Sigmoid colon (tissue), 4 donors: ENCODE results near the gene FGB.

Source experiments
- CTCF ChIP-seq, 4 experiments: fragments of 450-650 bp in 3 of 4; fragments of 200-600 bp in 1 of 4; IDR thresholded peaks; one replicate each; pipeline ENCODE4 v1.5.1; 2016 to 2019; ENCODE audit warnings: antibody characterized with exemption in 4 of 4, mild to moderate bottlenecking in 3 of 4, moderate library complexity in 2 of 4
- POLR2A ChIP-seq, 2 donors: fragments of 450-650 bp; IDR thresholded peaks; one replicate each; pipeline ENCODE4 v1.6.1; 2016; ENCODE audit warnings: antibody characterized with exemption in 2 of 2, mild to moderate bottlenecking in 2 of 2, moderate library complexity in 2 of 2
- POLR2AphosphoS5 ChIP-seq, 4 donors: sonication (generic); formaldehyde crosslinking; IDR thresholded peaks; one replicate each; pipeline ENCODE4 v1.6.1; 2017; ENCODE audit warnings: antibody characterized with exemption in 4 of 4

GRCh38 chr4:154590329-154591006 lies 27.7 kb downstream of the FGB start, which contains the start of gene FGA:
- no peak for TF ChIP-seq POLR2AphosphoS5 (IDR thresholded peaks at IDR 0.05)
- no peak for TF ChIP-seq CTCF (IDR thresholded peaks at IDR 0.05)
- no peak for TF ChIP-seq POLR2A (IDR thresholded peaks at IDR 0.05)
